Retinal pigment epithelial cell (primary cell): Measurements from ENCODE around the gene ELOVL5.

Experiments used
- DNase-seq: peaks from one replicate; pipeline ENCODE4 v3.0.0-alpha.2; 2010; ENCODE audit warnings: low read depth
- H3K4me3 ChIP-seq: 2 replicates; pipeline ENCODE4 v1.5.1; 2011; ENCODE audit warnings: mild to moderate bottlenecking, low read length, control low read depth, moderate library complexity
- CTCF ChIP-seq: conservative IDR thresholded peaks from 2 replicates; pipeline ENCODE4 v1.5.1; 2011; ENCODE audit warnings: low read depth, low read length, control low read depth, inconsistent platforms

ELOVL5 gene

DNA sequence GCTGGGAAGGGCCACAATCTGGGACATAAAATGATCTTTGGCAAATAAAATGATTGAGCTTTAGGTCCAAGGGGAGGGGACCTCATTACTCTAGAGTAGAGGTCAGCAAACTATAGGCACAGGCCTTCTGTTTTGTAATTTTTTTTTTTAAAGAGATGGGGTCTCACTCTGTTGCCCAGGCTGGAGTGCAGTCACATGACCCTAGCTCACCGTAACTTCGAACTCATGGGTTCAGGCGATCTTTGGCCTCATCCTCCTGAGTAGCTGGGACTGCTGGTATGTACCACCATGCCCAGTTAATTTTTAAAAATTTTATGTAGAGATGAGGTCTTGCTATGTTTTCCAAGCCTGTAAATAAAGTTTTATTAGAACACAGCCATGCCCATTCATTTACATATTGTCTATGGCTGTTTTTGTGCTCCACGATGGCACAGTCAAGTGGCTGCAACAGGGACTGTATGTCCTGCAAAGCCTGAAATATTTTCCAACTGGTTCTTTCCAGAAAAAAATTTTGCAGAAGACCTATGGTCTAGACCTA lies 82.1 kb downstream of the ELOVL5 start:
- DNase-seq = no peak
- TF ChIP-seq CTCF = no peak
- H3K4me3 ChIP-seq = no peak overlapping the region

DNA sequence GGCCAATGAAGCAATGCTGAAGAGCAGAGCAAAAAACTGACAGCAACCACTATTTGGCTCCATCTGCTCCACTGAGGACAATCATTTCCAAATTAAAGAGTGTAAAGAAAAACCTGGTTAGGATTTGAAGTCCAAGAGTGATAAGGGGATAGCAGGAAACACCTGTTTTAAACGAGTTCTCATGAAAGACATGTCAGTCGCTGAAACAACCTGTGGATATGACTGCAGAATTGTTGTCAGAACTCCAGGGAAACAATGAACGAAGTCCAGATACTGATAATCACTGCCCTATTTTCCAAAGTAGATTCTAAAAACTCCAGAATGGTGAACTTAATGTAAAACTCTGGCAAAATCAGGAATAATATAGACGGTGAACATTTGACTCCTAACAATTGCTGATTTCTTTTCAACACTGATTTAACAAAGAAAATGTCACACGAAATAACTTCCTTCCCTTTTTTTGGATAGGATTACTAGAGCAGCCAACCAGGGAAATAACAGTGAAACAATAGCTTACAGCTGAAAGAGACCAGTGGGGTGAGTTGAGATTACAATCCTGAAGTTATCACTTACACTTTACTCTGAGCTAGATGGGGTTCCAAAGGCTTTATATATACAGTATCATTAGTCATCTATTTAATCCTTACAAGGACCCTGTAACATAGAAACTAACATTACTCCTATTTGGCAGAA lies 83.7 kb downstream of the ELOVL5 start:
- no peak for DNase-seq
- H3K4me3 ChIP-seq = no peak overlapping the region
- no peak for TF ChIP-seq CTCF

GRCh38 chr6:53264337-53264736 lies 84.4 kb downstream of the ELOVL5 start:
- no peak for TF ChIP-seq CTCF
- no peak overlapping the region for H3K4me3 ChIP-seq
- DNase-seq = no peak

- no peak for DNase-seq
- no peak overlapping the region for H3K4me3 ChIP-seq
- TF ChIP-seq CTCF = no peak
Observed at GRCh38 chr6:53263917-53264316, 84.8 kb downstream of the ELOVL5 start.

- no peak for TF ChIP-seq CTCF
- DNase-seq = no peak
Observed at GRCh38 chr6:53259860-53260580, 88.7 kb downstream of the ELOVL5 start.

GRCh38 chr6:53258774-53259155 lies 90.0 kb downstream of the ELOVL5 start:
- no peak for DNase-seq
- H3K4me3 ChIP-seq = no peak overlapping the region
- TF ChIP-seq CTCF = no peak

More at GRCh38 chr6:53259860-53260580, 88.7 kb downstream of the ELOVL5 start:
- H3K4me3 ChIP-seq = no peak overlapping the region
